ENCODE results near the gene MTMR1.

The MTMR1 gene

GRCh38 chrX:150698981-150699380, 5.8 kb downstream of the MTMR1 start:
- no peaks in the 10 kb centered on the region for H3K36me3 ChIP-seq (replicated peaks)
- no peak overlapping the region for H3K27ac ChIP-seq
- DNase-seq: no peak
- in situ Hi-C loops (cut with HindIII; ENCODE audit: low pct_ligation_motif_present, low sequenced_read_pairs): no loop called here
- H3K4me3 ChIP-seq (ENCODE audit: low read depth, low read length): no peak overlapping the region
- no peak for TF ChIP-seq CTCF (IDR thresholded peaks at IDR 0.05; ENCODE audit: low read depth, low read length, missing control alignments)
- H3K27me3 ChIP-seq (replicated peaks): no peaks in the 10 kb centered on the region

GRCh38 chrX:150700107-150700506, 6.9 kb downstream of the MTMR1 start:
- Histone ChIP-seq H3K27me3 (replicated peaks) (no peaks in the 10 kb centered on the region), H3K27ac (no peak overlapping the region), H3K4me3 (ENCODE audit: low read depth, low read length) (no peak overlapping the region), H3K36me3 (replicated peaks) (no peaks in the 10 kb centered on the region)
- in situ Hi-C loops (cut with HindIII; ENCODE audit: low pct_ligation_motif_present, low sequenced_read_pairs): no loop called here
- no peak for TF ChIP-seq CTCF (IDR thresholded peaks at IDR 0.05; ENCODE audit: low read depth, low read length, missing control alignments)
- no peak for DNase-seq

- Histone ChIP-seq H3K27me3 (replicated peaks) (no peaks in the 10 kb centered on the region), H3K27ac (no peak overlapping the region), H3K36me3 (replicated peaks) (no peaks in the 10 kb centered on the region), H3K4me3 (ENCODE audit: low read depth, low read length) (no peak overlapping the region)
- in situ Hi-C loops (cut with HindIII; ENCODE audit: low pct_ligation_motif_present, low sequenced_read_pairs): no loop called here
- no peak for TF ChIP-seq CTCF (IDR thresholded peaks at IDR 0.05; ENCODE audit: low read depth, low read length, missing control alignments)
- no peak for DNase-seq
Measured at GRCh38 chrX:150701377-150701776, 8.2 kb downstream of the MTMR1 start.

GRCh38 chrX:150702966-150703694, 9.9 kb downstream of the MTMR1 start:
- no peaks in the 10 kb centered on the region for H3K36me3 ChIP-seq (replicated peaks)
- TF ChIP-seq CTCF (IDR thresholded peaks at IDR 0.05; ENCODE audit: low read depth, low read length, missing control alignments): no peak
- no peak overlapping the region for H3K4me3 ChIP-seq (ENCODE audit: low read depth, low read length)
- peak overlapping the region; percentile 74 for H3K27ac ChIP-seq
- in situ Hi-C loops (cut with HindIII; ENCODE audit: low pct_ligation_motif_present, low sequenced_read_pairs): no loop called here
- DNase-seq: no peak
- no peaks in the 10 kb centered on the region for H3K27me3 ChIP-seq (replicated peaks)

- TF ChIP-seq CTCF (IDR thresholded peaks at IDR 0.05; ENCODE audit: low read depth, low read length, missing control alignments): no peak
- H3K4me3 ChIP-seq (ENCODE audit: low read depth, low read length): no peak overlapping the region
- no peak for DNase-seq
- peak overlapping the region; percentile 74 for H3K27ac ChIP-seq
- H3K36me3 ChIP-seq (replicated peaks): no peaks in the 10 kb centered on the region
- no peaks in the 10 kb centered on the region for H3K27me3 ChIP-seq (replicated peaks)
- in situ Hi-C loops (cut with HindIII; ENCODE audit: low pct_ligation_motif_present, low sequenced_read_pairs): no loop called here
Measured at GRCh38 chrX:150703695-150703974, 10.4 kb downstream of the MTMR1 start.

GRCh38 chrX:150704030-150704613, 10.9 kb downstream of the MTMR1 start:
- DNase-seq: peak; percentile 74
- TF ChIP-seq CTCF (IDR thresholded peaks at IDR 0.05; ENCODE audit: low read depth, low read length, missing control alignments): no peak
- no peak overlapping the region for H3K4me3 ChIP-seq (ENCODE audit: low read depth, low read length)
- no peaks in the 10 kb centered on the region for H3K36me3 ChIP-seq (replicated peaks)
- H3K27me3 ChIP-seq (replicated peaks): no peaks in the 10 kb centered on the region
- in situ Hi-C loops (cut with HindIII; ENCODE audit: low pct_ligation_motif_present, low sequenced_read_pairs): no loop called here
- H3K27ac ChIP-seq: peak overlapping the region; percentile 74

Measured in brain microvascular endothelial cell (primary cell).